ENCODE measurements around the gene OSTN.

The OSTN gene

DNA sequence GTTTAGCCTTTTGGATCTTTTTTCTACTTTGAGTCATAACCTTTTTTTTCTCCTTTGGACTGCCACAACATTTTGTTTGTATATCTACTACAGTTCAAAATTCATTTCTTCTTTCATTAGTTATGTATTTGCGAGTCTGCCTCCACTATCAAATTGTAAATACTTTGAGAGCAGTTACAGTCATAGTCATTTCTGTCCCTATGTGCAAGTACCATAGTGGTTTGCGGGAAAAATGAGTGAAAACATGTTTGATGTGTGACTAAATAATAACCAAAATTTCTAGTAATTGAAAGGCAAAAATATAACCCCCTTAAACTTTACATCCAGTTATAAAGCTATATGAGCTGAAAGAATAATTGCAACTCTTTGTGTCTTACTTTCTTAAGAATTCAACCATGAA, 84.4 kb downstream of the OSTN start:
- TF ChIP-seq ZFX (IDR thresholded peaks at IDR 0.05; ENCODE audit: borderline replicate concordance), result no peak
- TF ChIP-seq CTCF (IDR thresholded peaks at IDR 0.05), result no peak
- H3K27ac ChIP-seq, result no peak overlapping the region

DNA sequence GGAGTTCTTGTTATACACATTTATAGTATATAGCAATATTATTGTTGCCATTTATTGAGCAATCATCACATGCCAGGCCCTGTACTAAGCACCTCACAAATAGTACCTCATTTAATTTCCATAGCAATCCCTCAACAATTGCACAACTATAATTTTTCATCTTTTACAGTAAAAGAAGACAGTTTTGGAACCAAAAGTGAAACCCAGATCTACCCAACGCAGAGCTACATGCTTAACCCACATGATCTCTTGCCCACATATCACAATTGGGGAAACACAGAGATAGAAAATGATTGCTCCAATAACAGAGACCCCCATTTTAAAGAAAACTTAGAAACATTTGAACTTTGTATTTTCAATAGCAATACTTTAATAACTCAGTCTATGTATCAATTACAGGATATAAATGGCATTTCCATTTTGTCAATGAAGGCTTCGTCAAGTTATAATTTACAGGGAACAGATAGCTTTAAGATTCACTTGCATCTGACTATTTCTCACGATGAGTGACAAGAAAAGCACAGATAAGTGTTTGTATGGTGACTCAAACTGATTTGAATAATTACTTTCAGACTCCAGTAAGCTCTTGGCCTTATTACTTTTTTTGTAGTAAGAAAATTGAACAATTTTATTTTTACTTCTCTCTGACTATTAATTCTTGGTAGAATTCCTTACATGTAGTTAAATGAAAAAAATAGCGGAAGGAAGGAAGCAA, 91.4 kb downstream of the OSTN start:
- TF ChIP-seq CTCF (IDR thresholded peaks at IDR 0.05), result no peak
- TF ChIP-seq ZFX (IDR thresholded peaks at IDR 0.05; ENCODE audit: borderline replicate concordance), result no peak
- no peak overlapping the region for H3K27ac ChIP-seq

- TF ChIP-seq CTCF (IDR thresholded peaks at IDR 0.05), result no peak
- no peak for TF ChIP-seq ZFX (IDR thresholded peaks at IDR 0.05; ENCODE audit: borderline replicate concordance)
- H3K27ac ChIP-seq, result no peak overlapping the region
Observed at GRCh38 chr3:191292243-191293015, 93.4 kb downstream of the OSTN start.

DNA sequence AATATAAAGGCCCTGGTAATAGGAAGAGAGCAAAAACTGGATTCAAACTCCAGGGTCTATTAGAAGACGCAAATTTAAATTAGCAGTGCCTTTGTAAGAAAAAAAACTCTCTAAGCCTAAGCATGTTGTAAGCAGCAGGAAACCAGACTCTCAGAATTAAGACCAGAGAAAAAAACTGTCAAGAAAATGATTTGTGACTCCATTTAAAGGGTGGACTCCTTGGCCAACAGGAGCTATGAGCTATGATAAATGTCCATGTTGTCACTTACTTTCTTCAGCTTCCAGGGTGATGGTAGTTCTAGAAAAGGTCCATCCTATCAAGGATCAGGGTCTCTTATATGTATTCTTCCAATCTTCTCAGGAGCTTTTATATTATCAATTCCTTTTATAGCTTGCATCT, 95.2 kb downstream of the OSTN start:
- no peak for TF ChIP-seq ZFX (IDR thresholded peaks at IDR 0.05; ENCODE audit: borderline replicate concordance)
- TF ChIP-seq CTCF (IDR thresholded peaks at IDR 0.05), result no peak
- no peak overlapping the region for H3K27ac ChIP-seq

- TF ChIP-seq ZFX (IDR thresholded peaks at IDR 0.05; ENCODE audit: borderline replicate concordance), result no peak
- TF ChIP-seq CTCF (IDR thresholded peaks at IDR 0.05), result no peak
- no peak overlapping the region for H3K27ac ChIP-seq
Observed at GRCh38 chr3:191296041-191296541, 97.0 kb downstream of the OSTN start.

DNA sequence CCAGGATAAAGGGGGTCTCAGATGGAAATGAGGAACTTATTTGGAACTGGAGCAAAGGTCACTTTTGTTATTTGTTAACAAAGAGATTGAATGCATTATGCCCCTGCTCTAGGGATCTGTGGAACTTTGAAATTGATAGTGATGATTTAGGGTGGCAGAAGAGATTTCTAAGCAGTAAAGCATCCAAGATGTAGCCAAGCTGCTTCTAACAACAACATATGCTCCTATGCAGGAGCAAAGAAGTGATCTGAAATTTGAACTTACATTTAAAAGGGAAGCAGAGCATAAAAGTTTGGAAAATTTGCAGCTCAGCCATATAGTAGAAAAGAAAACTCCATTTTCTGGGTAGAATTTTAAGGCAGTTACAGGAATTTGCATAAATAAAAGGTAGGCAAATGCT, 99.8 kb downstream of the OSTN start:
- H3K27ac ChIP-seq, result no peak overlapping the region
- TF ChIP-seq ZFX (IDR thresholded peaks at IDR 0.05; ENCODE audit: borderline replicate concordance), result no peak
- TF ChIP-seq CTCF (IDR thresholded peaks at IDR 0.05), result no peak

DNA sequence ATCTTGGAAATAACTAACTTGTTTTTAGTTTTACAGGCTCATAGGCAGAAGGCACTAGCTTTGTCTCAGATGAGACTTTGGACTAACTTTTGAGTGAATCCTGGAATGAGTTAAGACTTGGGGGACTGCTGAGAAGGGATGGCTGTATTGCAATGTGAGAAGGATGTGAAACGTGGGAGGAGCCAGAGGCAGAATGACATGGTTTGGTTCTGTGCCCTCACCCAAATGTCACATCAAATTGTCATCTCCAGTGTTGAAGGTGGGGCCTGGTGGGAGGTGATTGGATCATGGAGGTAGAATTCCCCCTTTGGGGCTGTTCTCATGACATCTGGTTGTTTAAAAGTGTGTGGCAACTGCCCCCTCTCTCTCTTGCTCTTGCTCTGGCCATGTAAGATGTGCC, 101.4 kb downstream of the OSTN start:
- TF ChIP-seq CTCF (IDR thresholded peaks at IDR 0.05) (no peak), ZFX (IDR thresholded peaks at IDR 0.05; ENCODE audit: borderline replicate concordance) (no peak)
- H3K27ac ChIP-seq, result no peak overlapping the region
